H1 (cell line): ENCODE results near the gene KCNB1. TPM values are rescaled to one million over a fixed set of nuclear protein-coding genes. Genes with fewer than 3 reads are reported as not detected.

ENCODE experiments used
- CTCF ChIA-PET: fragments of 300-600 bp; sonication (Branson Sonifier 250); formaldehyde crosslinking; loops from one replicate; lab custom pipeline; 2021; ENCODE audit not compliant: partially characterized antibody; lab: Charles Lee
- POLR2A ChIA-PET: fragments of 300-600 bp; sonication (Branson Sonifier 250); formaldehyde crosslinking; loops from one replicate; lab custom pipeline; 2021; ENCODE audit warnings: inconsistent platforms; ENCODE audit not compliant: partially characterized antibody; lab: Charles Lee
- DNase-seq, 2 experiments: peaks; one replicate each; pipeline versions ENCODE4 v3.0.0 to v3.0.0-alpha.2; 2010 to 2022; ENCODE audit warnings: low spot score in 2 of 2, low read depth in 1 of 2, mixed read lengths in 1 of 2
- FAIRE-seq: peaks from 2 replicates; lab custom pipeline; 2011; peaks lifted over from hg19 to GRCh38; lab: Jason Lieb, UNC
- H2AFZ ChIP-seq: 2 replicates; pipeline ENCODE4 v1.8.1; 2012; ENCODE audit warnings: low read length, inconsistent platforms
- H2AK5ac ChIP-seq: 2 replicates; pipeline ENCODE4 v1.6.1; 2013; ENCODE audit warnings: low read depth, low read length
- H2BK120ac ChIP-seq: replicated peaks from 2 replicates; pipeline ENCODE3; 2013; ENCODE audit warnings: low read depth, low read length, inconsistent platforms
- H2BK12ac ChIP-seq: 2 replicates; pipeline ENCODE4 v1.6.1; 2013; ENCODE audit warnings: low read depth, low read length
- H2BK15ac ChIP-seq: 2 replicates; pipeline ENCODE4 v1.6.1; 2013; ENCODE audit warnings: low read length
- H2BK20ac ChIP-seq: 2 replicates; pipeline ENCODE4 v1.6.1; 2013; ENCODE audit warnings: low read length
- H2BK5ac ChIP-seq: 2 replicates; pipeline ENCODE4 v1.6.1; 2013; ENCODE audit warnings: low read depth, low read length
- H3K14ac ChIP-seq: 2 replicates; pipeline ENCODE4 v1.6.1; 2013; ENCODE audit warnings: inconsistent platforms; ENCODE audit not compliant: insufficient read length
- H3K18ac ChIP-seq: 2 replicates; pipeline ENCODE4 v1.6.1; 2013; ENCODE audit warnings: low read length; ENCODE audit errors: extremely low read depth
- H3K23ac ChIP-seq: 2 replicates; pipeline ENCODE4 v1.6.1; 2013; ENCODE audit warnings: inconsistent platforms; ENCODE audit not compliant: insufficient read length
- H3K23me2 ChIP-seq: 2 replicates; pipeline ENCODE4 v1.6.1; 2013; ENCODE audit warnings: low read depth, low read length
- H3K27ac ChIP-seq: 2 replicates; pipeline ENCODE4 v1.6.1; 2011; ENCODE audit warnings: low read depth, low read length, inconsistent platforms
- H3K27me3 ChIP-seq, 4 experiments: replicated peaks in 1 of 4; 1 replicate in 1 of 4; 2 replicates in 3 of 4; pipeline versions ENCODE4 v1.6.1 to v1.8.1; 2011 to 2013; ENCODE audit warnings: low read length in 3 of 4, mild to moderate bottlenecking in 3 of 4, inconsistent platforms in 2 of 4, mixed read lengths in 2 of 4, moderate library complexity in 1 of 4; ENCODE audit not compliant: control insufficient read depth in 3 of 4, insufficient read depth in 3 of 4; ENCODE audit errors: extremely low read depth in 1 of 4
- H3K36me3 ChIP-seq, 4 experiments: 2 replicates each; pipeline versions ENCODE4 v1.6.1 to v1.8.1; 2011 to 2013; ENCODE audit warnings: mild to moderate bottlenecking in 4 of 4, low read length in 3 of 4, moderate library complexity in 2 of 4, control low read depth in 1 of 4, inconsistent platforms in 1 of 4; ENCODE audit not compliant: insufficient read depth in 4 of 4, control insufficient read depth in 2 of 4
- H3K4ac ChIP-seq: replicated peaks from 2 replicates; pipeline ENCODE3; 2013; ENCODE audit warnings: low read length, low read depth, mixed read lengths, inconsistent platforms; ENCODE audit not compliant: insufficient read length
- H3K4me1 ChIP-seq, 4 experiments: replicated peaks in 1 of 4; 1 replicate in 1 of 4; 2 replicates in 3 of 4; pipeline versions ENCODE4 v1.6.1 to v1.8.1; 2011 to 2013; ENCODE audit warnings: low read length in 3 of 4, inconsistent platforms in 2 of 4, mixed read lengths in 1 of 4; ENCODE audit not compliant: insufficient read depth in 4 of 4, control insufficient read depth in 3 of 4
- H3K4me2 ChIP-seq, 2 experiments: 2 replicates each; pipeline versions ENCODE4 v1.6.1 to v1.8.1; 2011 to 2013; ENCODE audit warnings: low read depth in 2 of 2, low read length in 2 of 2, control low read depth in 1 of 2, inconsistent platforms in 1 of 2, mild to moderate bottlenecking in 1 of 2; ENCODE audit not compliant: insufficient read depth in 1 of 2
- H3K4me3 ChIP-seq, 4 experiments: fragments of 200-600, 300-600 bp in 1 of 4; sonication (generic), shearing (Covaris generic), sonication (Bioruptor Twin) in 1 of 4; 2 replicates each; pipeline versions ENCODE4 v1.5.1 to v1.8.1; 2011 to 2016; ENCODE audit warnings: low read length in 4 of 4, low read depth in 3 of 4, control low read depth in 2 of 4, inconsistent platforms in 2 of 4, mild to moderate bottlenecking in 2 of 4, mixed read lengths in 1 of 4, moderate library complexity in 1 of 4; ENCODE audit not compliant: insufficient read depth in 2 of 4; ENCODE audit errors: extremely low read depth in 1 of 4
- H3K56ac ChIP-seq: replicated peaks from 2 replicates; pipeline ENCODE3; 2013; ENCODE audit warnings: low read depth, mild to moderate bottlenecking, mixed read lengths, low read length, inconsistent platforms; ENCODE audit not compliant: insufficient read length
- H3K79me1 ChIP-seq: 2 replicates; pipeline ENCODE4 v1.6.1; 2013; ENCODE audit warnings: low read depth, low read length, control low read depth
- H3K79me2 ChIP-seq, 2 experiments: 2 replicates each; pipeline versions ENCODE4 v1.6.1 to v1.8.1; 2012 to 2013; ENCODE audit warnings: low read length in 2 of 2, mild to moderate bottlenecking in 2 of 2, inconsistent platforms in 1 of 2; ENCODE audit not compliant: insufficient read depth in 2 of 2, control insufficient read depth in 1 of 2
- H3K9ac ChIP-seq, 4 experiments: replicated peaks in 1 of 4; 1 replicate in 1 of 4; 2 replicates in 3 of 4; pipeline versions ENCODE4 v1.6.1 to v1.8.1; 2011 to 2013; ENCODE audit warnings: low read depth in 3 of 4, low read length in 3 of 4, control low read depth in 2 of 4, mild to moderate bottlenecking in 2 of 4, moderate library complexity in 2 of 4, inconsistent platforms in 1 of 4; ENCODE audit errors: extremely low read depth in 1 of 4
- H3K9me3 ChIP-seq, 2 experiments: 2 replicates each; pipeline versions ENCODE4 v1.6.1 to v1.8.1; 2012 to 2013; ENCODE audit warnings: mild to moderate bottlenecking in 2 of 2, moderate library complexity in 2 of 2, control low read depth in 1 of 2, inconsistent platforms in 1 of 2, low read depth in 1 of 2, low read length in 1 of 2, mixed read lengths in 1 of 2; ENCODE audit not compliant: insufficient read depth in 2 of 2
- H4K20me1 ChIP-seq, 2 experiments: replicated peaks in 1 of 2; 2 replicates each; pipeline versions ENCODE3 to v1.8.1; 2011 to 2013; ENCODE audit warnings: inconsistent platforms in 2 of 2, low read length in 2 of 2, mild to moderate bottlenecking in 1 of 2; ENCODE audit not compliant: insufficient read depth in 2 of 2, control insufficient read depth in 1 of 2
- H4K5ac ChIP-seq: 2 replicates; pipeline ENCODE4 v1.6.1; 2013; ENCODE audit warnings: low read length, low read depth, mixed read lengths, inconsistent platforms; ENCODE audit not compliant: insufficient read length
- H4K8ac ChIP-seq: 2 replicates; pipeline ENCODE4 v1.8.0; 2013; ENCODE audit warnings: mild to moderate bottlenecking, moderate library complexity, low read length, inconsistent platforms; ENCODE audit not compliant: insufficient read depth; ENCODE audit errors: extremely low read depth
- H4K91ac ChIP-seq: replicated peaks from 2 replicates; pipeline ENCODE3; 2013; ENCODE audit warnings: low read length, mixed read lengths, inconsistent platforms; ENCODE audit not compliant: insufficient read length
- ASH2L ChIP-seq: fragments of 200-600, 300-600 bp; sonication (generic); IDR thresholded peaks from one replicate; pipeline ENCODE4 v1.7.1; 2017; ENCODE audit warnings: low read length
- CBX8 ChIP-seq: fragments of 300-800, 300-1000 bp; sonication (generic); IDR thresholded peaks from 2 replicates; pipeline ENCODE4 v1.7.1; 2016; ENCODE audit warnings: low read depth, low read length, borderline replicate concordance
- MAFK ChIP-seq: IDR thresholded peaks from 2 replicates; pipeline ENCODE4 v1.6.1; 2012; ENCODE audit warnings: low read depth, mild to moderate bottlenecking, improper control_type of control experiment, low read length
- NRF1 ChIP-seq: IDR thresholded peaks from 2 replicates; pipeline ENCODE4 v1.6.1; 2011; ENCODE audit warnings: mild to moderate bottlenecking, low read depth, low read length, improper control_type of control experiment
- POLR2A ChIP-seq, 2 experiments: IDR thresholded peaks; 1 replicate in 1 of 2; 2 replicates in 1 of 2; pipeline ENCODE4 v1.6.1; 2011; ENCODE audit warnings: low read depth in 2 of 2, low read length in 2 of 2, mild to moderate bottlenecking in 2 of 2; ENCODE audit errors: control extremely low read depth in 1 of 2
- POU5F1 ChIP-seq: IDR thresholded peaks from 2 replicates; pipeline ENCODE4 v1.6.1; 2011; ENCODE audit warnings: low read depth, mild to moderate bottlenecking, low read length, moderate library complexity
- SAP30 ChIP-seq: fragments of 300-600 bp; sonication (generic); IDR thresholded peaks from 2 replicates; pipeline ENCODE4 v1.7.1; 2012; ENCODE audit warnings: low read length, moderate library complexity, mild to moderate bottlenecking, inconsistent platforms; ENCODE audit not compliant: insufficient read depth, insufficient replicate concordance
- SP4 ChIP-seq: IDR thresholded peaks from 2 replicates; pipeline ENCODE4 v1.6.1; 2012; ENCODE audit warnings: low read length, inconsistent platforms
- WGBS, 2 experiments: shearing (Covaris generic) in 1 of 2; methylation state at CpG; one replicate each; pipeline versions ENCODE4 v1.1.6 to v1.1.7; 2013 to 2015; ENCODE audit warnings: low lambda C conversion rate in 2 of 2, mixed read lengths in 2 of 2, inconsistent platforms in 1 of 2, low coverage in 1 of 2, missing lambda C conversion rate in 1 of 2; ENCODE audit not compliant: insufficient replicate concordance in 2 of 2, insufficient coverage in 1 of 2, insufficient read length in 1 of 2; ENCODE audit errors: extremely low coverage in 1 of 2, missing lambda C conversion rate in 1 of 2; 5-methylcytosine and 5-hydroxymethylcytosine counted together
- polyA plus RNA-seq, 7 experiments: library from polyadenylated mRNA; depleted of rRNA in 3 of 7; stranded (reverse) in 5 of 7; unstranded in 2 of 7; fragments of >200 nt in 5 of 7; fragments of 200-250 nt in 2 of 7; gene quantifications; 1 replicate in 5 of 7; 2 replicates in 1 of 7; 4 replicates in 1 of 7; pipeline versions ENCODE4 v1.2.1 to v1.2.3, GENCODE V29; 2011 to 2013; ENCODE audit warnings: missing spikeins in 2 of 7, mixed read lengths in 2 of 7
- total RNA-seq: library from RNA; stranded (reverse); fragmentation: NEBNext Ultra II Directional; extraction: Animal tissue kit (Norgen Biotek cat#: 25700); gene quantifications from 2 replicates; pipeline ENCODE4 v1.2.1, GENCODE V29; 2021
- TF ChIP-seq, protein P1 (sequence below): IDR thresholded peaks from 2 replicates; pipeline ENCODE4 v1.6.1; 2012; ENCODE audit warnings: inconsistent platforms

The KCNB1 gene
- total and polyA plus RNA-seq, 2 of the 8 experiments (the other 6 are each of a cell fraction or from before 2014, with no cell fraction given): 0.58 to 0.67 TPM

- ChIA-PET POLR2A (interaction anchor here (1.1 kb wide), 1 partner anchor 10 kb away, joined by 3 read pairs; no protein-coding TSS in a partner anchor), CTCF (interaction anchor here (0.8 to 5.3 kb wide), 7 partner anchors 9 to 233 kb away, joined by 3 to 32 read pairs (median 4); no protein-coding TSS in a partner anchor)
- Histone ChIP-seq H4K8ac (no peak overlapping the region), H3K23me2 (no peaks in the 10 kb centered on the region), H3K27me3 (no peaks in the 10 kb centered on the region), H3K9me3 (no peaks in the 10 kb centered on the region; a peak in 1 of 4 replicates), H2BK5ac (no peak overlapping the region), H3K4me1 (peaks cover 2 to 4% (median 2%) of the 10 kb centered on the region in 4 experiments; a peak in 4 of 7 replicates), H4K5ac (no peak overlapping the region), H4K91ac (no peak overlapping the region), H3K4me3 (no peak overlapping the region), H3K79me1 (no peaks in the 10 kb centered on the region), H3K18ac (no peak overlapping the region), H3K79me2 (no peaks in the 10 kb centered on the region), H2BK120ac (no peak overlapping the region), H3K23ac (no peak overlapping the region), H2BK15ac (no peak overlapping the region), H3K36me3 (no peaks in the 10 kb centered on the region), H3K56ac (no peak overlapping the region), H2BK20ac (no peak overlapping the region), H4K20me1 (no peaks in the 10 kb centered on the region), H3K4ac (no peak overlapping the region), H2AK5ac (no peak overlapping the region), H3K14ac (no peak overlapping the region), H2AFZ (no peak overlapping the region), H3K4me2 (no peak overlapping the region), H3K27ac (no peak overlapping the region), H2BK12ac (no peak overlapping the region), H3K9ac (no peak overlapping the region)
- FAIRE-seq (no peak), DNase-seq (no peak)
- no peak for TF ChIP-seq POU5F1
- no peak for TF ChIP-seq POLR2A (IDR thresholded peaks at IDR 0.05; ENCODE audit: control extremely low read depth in 1 of 2, low read depth in 2 of 2, low read length in 2 of 2)
- no peak for TF ChIP-seq SAP30
- no peak for TF ChIP-seq ASH2L
- no peak for TF ChIP-seq MAFK
- TF ChIP-seq, protein P1, sequence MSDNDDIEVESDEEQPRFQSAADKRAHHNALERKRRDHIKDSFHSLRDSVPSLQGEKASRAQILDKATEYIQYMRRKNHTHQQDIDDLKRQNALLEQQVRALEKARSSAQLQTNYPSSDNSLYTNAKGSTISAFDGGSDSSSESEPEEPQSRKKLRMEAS: no peak
- no peak for TF ChIP-seq CBX8
- TF ChIP-seq NRF1: no peak
- TF ChIP-seq SP4: no peak
- WGBS, 2 experiments: 91% methylated on average over 3 of the region's 3 CpGs; no CpG with 5 or more reads in 1 of the 2 experiments
These were observed 107.3 kb downstream of the KCNB1 start for GRCh38 chr20:49375170-49375569.
